Heart left ventricle (tissue), 13 donors: ENCODE results near the gene IL2RG.

Source experiments
- POLR2A ChIP-seq, 2 donors: fragments of 450-650 bp; IDR thresholded peaks; one replicate each; pipeline ENCODE4 v1.6.1; 2017; ENCODE audit warnings: antibody characterized with exemption in 2 of 2, mild to moderate bottlenecking in 2 of 2, moderate library complexity in 2 of 2
- TF ChIP-seq, protein P1 (sequence below), 12 donors: fragments of 200-600 bp; sonication (generic) in 4 of 12; IDR thresholded peaks; one replicate each; pipeline versions ENCODE4 v1.5.0 to v1.8.0; 2018 to 2022; ENCODE audit warnings: antibody characterized with exemption in 12 of 12, mild to moderate bottlenecking in 5 of 12
- donor health status: ischemic (EF 13 %, LVEDD 7.1; RV severe dilation, severe dysfunction).
- donor health status: DM: no; HTN: yes; CAD: no.
- donor health status: DM: no; HTN: no; CAD: no.
- donor health status: ischemic (EF 25% LVEDD 6.9; RV normal size, moderate dysfunction).
- donor health status: ischemic (EF 25% LVEDD 5.7; RV mildly dilated, moderate dysfunction).
- donor health status: ischemic (EF 35%, LVEDD 5.7; RV mildly dilated, moderate dysfunction).
- donor health status: nonischemic (EF 11% LVEDD 7.7; RV severe dilation, severe dysfunction).
- donor health status: DM: yes; HTN: yes; CAD: no.
- donor health status: PGD.
- donor health status: ischemic (EF 29% LVEDD 5.4; RV normal size, mild dysfunction).
- donor health status: nonischemic (EF 23%, LVEDD 6.1; RV moderate dilation, normal function).

DNA sequence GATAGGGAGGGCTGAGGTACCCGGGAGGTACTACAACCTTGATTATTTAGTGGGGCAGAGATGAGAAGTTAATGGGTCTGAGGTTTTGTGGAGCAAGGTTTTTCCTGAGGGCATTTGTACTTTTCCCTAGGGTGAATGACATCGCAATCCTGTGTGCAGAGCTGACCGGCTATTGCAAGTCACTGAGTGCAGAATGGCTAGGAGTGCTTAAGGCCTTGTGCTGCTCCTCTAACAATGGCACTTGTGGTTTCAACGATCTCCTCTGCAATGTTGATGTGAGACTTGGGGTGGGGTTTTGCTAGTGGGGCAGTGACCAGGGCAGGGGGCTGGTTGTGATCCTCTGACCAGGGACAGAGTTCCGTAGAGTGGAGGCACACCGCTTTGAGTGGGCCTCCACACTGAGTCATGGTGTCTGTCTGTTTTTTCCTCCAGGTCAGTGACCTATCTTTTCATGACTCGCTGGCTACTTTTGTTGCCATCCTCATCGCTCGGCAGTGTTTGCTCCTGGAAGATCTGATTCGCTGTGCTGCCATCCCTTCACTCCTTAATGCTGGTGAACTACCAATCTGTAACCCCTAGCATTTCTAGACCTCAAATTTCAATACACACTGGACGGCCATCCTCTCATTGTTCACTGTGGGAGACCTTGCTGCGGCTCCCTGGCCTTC, 16.9 kb upstream of the IL2RG start:
- TF ChIP-seq, protein P1, sequence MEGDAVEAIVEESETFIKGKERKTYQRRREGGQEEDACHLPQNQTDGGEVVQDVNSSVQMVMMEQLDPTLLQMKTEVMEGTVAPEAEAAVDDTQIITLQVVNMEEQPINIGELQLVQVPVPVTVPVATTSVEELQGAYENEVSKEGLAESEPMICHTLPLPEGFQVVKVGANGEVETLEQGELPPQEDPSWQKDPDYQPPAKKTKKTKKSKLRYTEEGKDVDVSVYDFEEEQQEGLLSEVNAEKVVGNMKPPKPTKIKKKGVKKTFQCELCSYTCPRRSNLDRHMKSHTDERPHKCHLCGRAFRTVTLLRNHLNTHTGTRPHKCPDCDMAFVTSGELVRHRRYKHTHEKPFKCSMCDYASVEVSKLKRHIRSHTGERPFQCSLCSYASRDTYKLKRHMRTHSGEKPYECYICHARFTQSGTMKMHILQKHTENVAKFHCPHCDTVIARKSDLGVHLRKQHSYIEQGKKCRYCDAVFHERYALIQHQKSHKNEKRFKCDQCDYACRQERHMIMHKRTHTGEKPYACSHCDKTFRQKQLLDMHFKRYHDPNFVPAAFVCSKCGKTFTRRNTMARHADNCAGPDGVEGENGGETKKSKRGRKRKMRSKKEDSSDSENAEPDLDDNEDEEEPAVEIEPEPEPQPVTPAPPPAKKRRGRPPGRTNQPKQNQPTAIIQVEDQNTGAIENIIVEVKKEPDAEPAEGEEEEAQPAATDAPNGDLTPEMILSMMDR (IDR thresholded peaks at IDR 0.05), result no peak
- TF ChIP-seq POLR2A (IDR thresholded peaks at IDR 0.05), result no peak
